Umbilical cord (tissue), 2 donors: ENCODE measurements around the gene U2SURP. TPM values are rescaled to one million over a fixed set of nuclear protein-coding genes. Genes with fewer than 3 reads are reported as not detected.
"Not testable (repeated sequence)": the region's sequence is repeated elsewhere in the genome, so short reads cannot be mapped to it uniquely, and the experiment has no call there.

Experiments used
- DNase-seq: peaks from one replicate; pipeline ENCODE4 v3.0.0-alpha.2; 2015; ENCODE audit warnings: low spot score
- total RNA-seq: library from RNA; depleted of rRNA; stranded (reverse); fragments of >200 nt; gene quantifications from one replicate; pipeline ENCODE4 v1.2.3, GENCODE V29; 2014; ENCODE audit warnings: low replicate concordance; ENCODE audit not compliant: insufficient read depth

U2SURP gene
- total RNA-seq, 1 donor from 2014 or later: 53.2 TPM

DNA sequence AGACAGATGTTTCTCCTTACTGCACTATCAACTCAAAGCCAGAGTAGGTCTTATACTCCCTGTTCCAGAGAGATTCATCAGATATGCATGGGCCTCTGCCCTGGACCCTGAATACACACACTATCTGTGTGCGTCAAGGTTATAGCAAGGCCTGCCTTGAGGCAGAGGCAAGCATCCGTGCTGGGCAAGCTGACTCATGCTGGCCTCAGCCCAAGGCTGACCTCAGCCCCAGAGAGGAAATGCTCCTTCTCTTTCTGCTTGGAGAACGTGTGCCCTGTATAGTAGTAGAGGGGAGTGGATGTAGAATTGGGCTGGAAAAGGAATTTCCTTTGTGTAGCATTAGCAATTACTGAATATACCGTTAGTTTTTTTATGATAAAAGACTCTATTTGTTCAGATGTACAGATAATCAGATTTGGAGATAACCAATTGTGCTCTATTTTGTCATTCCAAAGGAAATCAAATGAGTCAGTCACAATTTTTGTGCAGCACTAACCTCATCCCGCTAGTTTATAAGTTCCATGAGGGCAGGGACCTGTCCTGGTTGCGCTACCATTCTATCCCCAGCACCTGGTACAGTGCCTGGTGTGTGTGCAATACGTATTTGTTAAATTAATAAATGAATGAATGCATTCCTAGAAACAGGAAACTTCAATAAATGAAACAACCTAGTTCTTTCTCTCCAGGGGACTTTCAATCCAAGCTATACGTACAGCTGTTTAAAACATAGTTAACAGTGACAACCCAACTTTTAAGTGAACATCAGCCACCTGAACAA lies 24.6 kb upstream of the U2SURP start:
- DNase-seq: peak; percentile 44

DNA sequence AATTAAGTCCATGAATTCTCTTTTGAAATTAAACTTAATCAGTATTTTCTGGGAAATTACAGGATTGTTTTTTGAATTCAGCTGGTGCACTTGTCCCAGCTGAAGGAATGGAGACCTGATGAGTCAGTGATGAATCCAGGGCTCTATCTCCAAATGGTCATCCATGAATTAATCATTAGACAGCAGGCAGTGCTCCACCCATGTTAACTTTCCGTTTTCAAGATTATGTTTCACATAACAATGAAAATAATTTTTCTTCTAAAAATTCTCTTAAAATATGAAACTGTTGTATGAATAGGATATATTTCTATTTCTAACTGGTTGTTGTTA lies 24.0 kb upstream of the U2SURP start:
- no peak for DNase-seq

- DNase-seq: no peak
Observed at GRCh38 chr3:142981108-142981507, 20.3 kb upstream of the U2SURP start.

DNA sequence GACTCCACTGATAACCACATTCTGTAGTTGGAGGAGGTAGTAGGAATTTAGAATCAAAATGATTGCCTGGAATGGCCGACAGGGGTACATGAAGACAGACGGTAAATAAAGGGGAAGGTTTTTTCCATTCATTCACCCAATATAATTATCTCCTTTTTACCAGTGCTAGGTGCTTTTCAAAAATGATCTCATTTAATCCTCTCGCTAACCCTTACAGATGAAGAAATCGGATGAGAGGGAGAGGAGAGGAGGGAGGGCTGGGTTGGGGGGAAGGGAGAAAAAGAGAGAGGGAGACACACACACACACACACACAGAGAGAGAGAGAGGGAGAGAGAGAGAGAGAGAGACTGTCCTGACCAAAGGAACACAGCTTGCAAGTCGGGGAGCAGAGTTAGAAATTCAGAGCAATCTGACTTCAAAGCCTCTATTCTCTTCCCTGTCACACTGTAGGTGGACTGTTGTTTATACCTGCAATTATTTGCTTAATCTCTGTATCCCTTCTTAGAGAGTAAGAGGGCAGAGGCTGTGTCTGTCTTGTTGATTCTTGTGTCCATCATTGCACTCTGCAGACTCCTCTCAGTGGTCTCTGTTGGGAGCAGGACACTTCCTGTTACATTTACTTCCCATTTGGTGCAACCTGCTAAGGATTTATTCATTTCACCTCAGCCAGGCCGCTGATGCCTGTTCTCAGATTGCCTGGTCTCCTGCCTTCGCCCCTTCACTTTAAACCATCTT lies 19.2 kb upstream of the U2SURP start:
- no peak for DNase-seq

- DNase-seq: no peak
Observed at GRCh38 chr3:142983318-142983717, 18.1 kb upstream of the U2SURP start.

DNA sequence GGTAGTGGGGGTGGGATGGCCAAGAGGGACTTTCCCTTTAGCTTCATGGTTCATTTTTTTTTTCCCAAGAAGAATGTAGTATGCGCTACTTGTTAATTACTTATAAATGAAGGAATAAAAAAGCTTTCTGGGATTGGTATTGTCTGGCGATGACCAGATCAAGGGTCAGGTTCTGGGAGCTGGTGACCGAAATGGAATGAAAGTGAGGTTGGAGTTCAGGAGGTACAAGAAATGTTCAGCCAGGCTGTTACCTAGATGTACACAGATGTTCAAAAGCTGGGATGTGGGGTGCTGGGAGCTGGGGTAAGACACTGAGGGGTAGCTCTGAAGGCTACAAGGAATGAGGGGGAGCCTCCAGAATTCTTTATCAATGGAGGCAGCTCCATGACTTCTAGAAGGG lies 17.1 kb upstream of the U2SURP start:
- DNase-seq: no peak

DNA sequence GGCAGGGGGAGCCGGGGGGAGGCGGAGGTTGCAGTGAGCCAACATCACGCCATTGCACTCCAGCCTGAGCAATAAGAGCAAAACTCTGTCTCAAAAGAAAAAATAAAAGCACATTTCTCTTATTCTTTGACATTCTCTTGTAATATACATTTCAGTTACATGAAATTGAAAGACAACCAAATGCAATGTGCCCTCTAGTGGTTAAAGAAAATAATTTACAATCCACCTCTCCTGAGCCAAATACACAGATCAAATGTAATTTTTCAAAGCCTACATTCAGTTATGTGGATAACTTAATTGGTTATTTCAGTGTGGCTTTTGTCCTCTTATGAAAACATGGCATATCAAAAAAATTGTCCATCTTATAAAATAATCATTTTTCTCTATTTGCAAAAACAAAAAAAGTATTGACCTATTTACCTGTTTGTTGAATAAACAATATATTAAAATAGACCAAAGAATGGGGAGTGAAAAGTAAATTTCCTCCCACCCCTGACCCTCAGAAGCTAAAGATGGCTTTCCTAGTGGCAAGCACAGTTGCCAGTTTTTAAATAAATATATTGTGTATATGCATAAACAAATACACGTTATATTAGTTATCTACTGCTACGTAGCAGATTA lies 14.2 kb upstream of the U2SURP start:
- peak; percentile 43 for DNase-seq

DNA sequence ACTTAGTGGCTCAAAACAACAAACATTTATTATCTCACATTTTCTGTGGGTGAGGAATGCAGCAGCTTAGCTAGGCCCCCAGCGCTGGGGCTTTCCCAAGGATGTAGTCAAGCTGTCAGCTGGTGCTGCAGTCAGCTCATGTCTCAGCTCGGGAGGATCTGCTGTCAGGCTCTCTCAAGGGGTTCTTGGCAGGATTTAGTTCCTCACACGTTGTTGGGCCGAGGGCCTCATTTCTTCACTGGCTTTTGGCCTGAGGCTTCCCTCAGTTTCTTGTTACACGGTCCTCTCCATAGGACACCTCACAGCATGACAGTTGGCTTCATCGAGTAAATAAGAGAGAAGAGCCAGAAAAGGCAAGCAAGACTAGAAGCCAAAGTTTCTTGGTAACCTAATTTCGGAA lies 13.7 kb upstream of the U2SURP start:
- no peak for DNase-seq

GRCh38 chr3:142988221-142988620 lies 13.1 kb upstream of the U2SURP start:
- DNase-seq: not testable (repeated sequence)

DNA sequence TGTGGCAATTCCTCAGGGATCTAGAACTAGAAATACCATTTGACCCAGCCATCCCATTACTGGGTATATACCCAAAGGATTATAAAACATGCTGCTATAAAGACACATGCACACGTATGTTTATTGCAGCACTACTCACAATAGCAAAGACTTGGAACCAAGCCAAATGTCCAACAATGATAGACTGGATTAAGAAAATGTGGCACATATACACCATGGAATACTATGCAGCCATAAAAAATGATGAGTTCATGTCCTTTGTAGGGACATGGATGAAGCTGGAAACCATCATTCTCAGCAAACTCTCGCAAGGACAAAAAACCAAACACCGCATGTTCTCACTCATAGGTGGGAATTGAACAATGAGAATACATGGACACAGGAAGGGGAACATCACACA lies 12.5 kb upstream of the U2SURP start:
- DNase-seq: not testable (repeated sequence)

DNA sequence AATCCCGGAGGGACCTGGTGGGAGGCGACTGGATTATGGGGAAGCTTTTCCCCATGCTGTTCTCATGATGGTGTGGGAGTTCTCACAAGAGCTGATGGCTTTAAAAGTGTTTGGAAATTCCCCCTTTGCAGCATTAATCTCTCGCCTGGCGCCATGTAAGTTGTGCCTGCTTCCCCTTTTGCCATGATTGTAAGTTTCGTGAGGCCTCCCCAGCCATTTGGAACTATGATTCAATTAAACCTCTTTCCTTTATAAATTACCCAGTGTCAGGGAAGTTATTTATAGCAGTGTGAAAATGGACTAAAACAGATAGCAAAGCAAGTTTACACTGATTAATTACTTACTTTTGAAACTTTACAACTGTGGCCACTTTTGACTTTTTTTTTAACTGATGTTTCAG lies 10.6 kb upstream of the U2SURP start:
- DNase-seq: no peak

GRCh38 chr3:142992323-142992722 lies 9.0 kb upstream of the U2SURP start:
- no peak for DNase-seq

- DNase-seq: peak; percentile 69
Observed at GRCh38 chr3:142993958-142994442, 7.4 kb upstream of the U2SURP start.

DNA sequence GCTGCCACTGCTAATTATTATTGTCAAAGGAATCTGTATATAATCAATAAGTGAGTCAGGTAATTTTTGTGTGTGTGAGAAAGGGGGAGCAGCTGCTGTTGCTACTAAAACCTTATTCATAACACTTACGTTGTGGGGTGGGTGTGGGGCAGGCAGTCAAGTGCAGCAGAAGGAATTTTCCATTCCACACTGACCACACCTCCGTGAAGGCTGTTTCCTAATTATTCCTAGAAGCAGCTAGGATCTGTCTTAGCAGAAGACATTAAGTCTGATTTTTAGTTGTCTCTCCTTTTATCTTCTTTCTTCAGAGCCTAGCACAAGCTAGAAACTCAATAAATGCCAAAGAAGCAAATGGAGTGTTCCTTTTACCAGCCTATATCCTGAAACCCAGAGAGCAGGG lies 4.0 kb upstream of the U2SURP start:
- DNase-seq: no peak

DNA sequence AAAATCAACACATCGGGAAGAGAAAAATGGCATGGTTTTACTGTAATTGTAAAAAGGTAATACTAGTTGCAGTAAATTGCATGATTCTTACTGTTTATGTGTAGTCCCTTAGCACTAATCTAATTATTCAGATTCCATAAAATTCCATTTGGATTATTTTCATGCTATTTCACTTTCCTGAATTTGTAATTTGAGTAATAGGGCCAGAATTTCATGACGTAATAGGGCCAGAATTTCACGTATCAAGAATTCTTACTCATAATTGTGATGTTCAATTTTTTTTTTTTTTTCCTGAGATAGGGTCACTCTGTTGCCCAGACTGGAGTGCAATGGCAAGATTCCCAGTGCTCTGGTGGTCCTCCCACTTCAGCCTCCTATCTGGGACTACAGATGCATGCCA lies 2.9 kb upstream of the U2SURP start:
- DNase-seq: no peak

DNA sequence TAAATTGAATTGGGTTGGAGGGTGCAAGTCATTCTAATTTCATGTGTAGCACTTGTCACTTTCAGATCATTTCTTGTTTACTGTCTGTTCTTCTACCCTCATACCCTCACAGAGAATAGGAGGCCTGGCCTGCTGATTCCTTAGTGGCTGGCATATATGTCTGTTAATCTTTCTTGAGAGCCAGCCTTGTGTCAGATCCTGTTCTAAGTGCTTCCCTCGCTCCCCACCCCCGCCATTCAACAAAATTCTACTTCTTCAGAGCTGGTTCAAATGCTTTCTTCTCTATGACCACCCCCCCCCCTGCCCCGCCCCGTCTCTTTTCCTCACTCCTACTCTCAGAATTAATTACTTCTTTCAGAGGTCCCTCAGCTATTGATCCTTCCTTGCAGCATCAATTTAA lies 1.5 kb upstream of the U2SURP start:
- DNase-seq: no peak

- DNase-seq: peak; percentile 29
Observed at GRCh38 chr3:143000528-143000927, 842 bp upstream of the U2SURP start.

- no peak for DNase-seq
Observed at GRCh38 chr3:143001034-143001368, 369 bp upstream of the U2SURP start.

DNA sequence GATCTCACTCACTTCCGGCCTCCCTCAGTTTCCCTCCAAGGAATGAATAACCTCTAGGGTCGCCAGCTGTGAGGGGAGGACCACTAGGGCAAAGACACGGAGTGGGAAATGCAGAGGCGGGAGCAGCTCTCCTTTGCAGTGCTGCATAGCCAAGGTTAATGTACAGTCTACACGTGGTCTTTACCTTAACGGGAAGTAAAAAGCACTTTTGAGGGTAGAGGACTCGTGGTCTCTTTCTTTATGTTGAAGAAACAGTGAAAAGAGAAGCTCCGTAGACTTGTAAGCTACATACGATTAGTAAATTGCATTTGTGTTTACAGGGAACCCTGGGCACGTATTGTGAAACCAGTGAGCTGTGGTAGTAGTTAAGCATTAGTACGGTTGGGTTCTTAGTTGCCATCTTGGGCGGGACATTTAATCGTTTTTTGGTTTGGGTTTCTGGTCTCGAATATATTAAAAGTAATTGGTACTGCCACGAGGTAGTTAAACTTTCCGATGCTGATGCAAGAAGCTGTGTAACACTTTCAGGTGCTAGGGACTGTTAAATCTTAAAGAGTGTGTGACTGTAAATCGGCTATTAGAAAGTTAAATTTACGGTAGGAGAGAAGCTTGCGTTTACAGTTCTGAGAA lies 828 bp downstream of the U2SURP start:
- DNase-seq: peak; percentile 14

DNA sequence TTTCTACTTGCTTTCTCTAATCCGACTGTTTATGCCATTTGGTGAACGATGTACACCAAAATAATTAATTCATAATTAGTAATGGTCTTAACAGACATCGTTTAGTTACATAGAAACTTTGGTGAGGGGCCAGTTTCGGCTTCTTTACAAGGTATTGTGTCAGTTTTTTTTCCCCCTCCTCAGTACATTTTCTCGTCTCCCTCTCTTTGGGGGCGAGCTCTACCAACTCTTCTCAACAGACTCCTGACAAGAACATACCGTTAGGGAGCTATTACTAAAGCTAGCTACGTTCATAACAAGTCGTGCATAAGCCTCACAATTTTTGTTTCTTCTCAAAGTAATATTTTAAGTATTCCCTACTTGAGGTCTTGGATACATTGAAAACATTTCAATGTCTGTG lies 1.4 kb downstream of the U2SURP start:
- DNase-seq: no peak

- DNase-seq: no peak
Observed at GRCh38 chr3:143004823-143005222, 3.5 kb downstream of the U2SURP start.

- no peak for DNase-seq
Observed at GRCh38 chr3:143010024-143010423, 8.7 kb downstream of the U2SURP start.
